Dendritic cell treated with granulocyte-macrophage colony-stimulating factor and Interleukin-4, amounts not matched to agents 40 ng/mL and 50 ng/mL, for 4 days (primary cell): Measurements from ENCODE around the gene ALLC.
"Not testable (repeated sequence)": the region's sequence is repeated elsewhere in the genome, so short reads cannot be mapped to it uniquely, and the experiment has no call there.

Experiments used
- H3K27ac Mint-ChIP-seq: one replicate; pipeline ENCODE4 v1.8.0; 2022; ENCODE audit warnings: mild to moderate bottlenecking, mixed read lengths
- H3K27me3 Mint-ChIP-seq: one replicate; pipeline ENCODE4 v1.8.0; 2022; ENCODE audit warnings: mild to moderate bottlenecking, mixed read lengths
- H3K36me3 Mint-ChIP-seq: one replicate; pipeline ENCODE4 v1.8.0; 2022; ENCODE audit warnings: low read depth, mixed read lengths
- H3K4me1 Mint-ChIP-seq: one replicate; pipeline ENCODE4 v1.8.0; 2022; ENCODE audit warnings: low read depth, mixed read lengths
- H3K4me3 Mint-ChIP-seq: one replicate; pipeline ENCODE4 v1.8.0; 2022; ENCODE audit warnings: mild to moderate bottlenecking, moderate library complexity, mixed read lengths
- H3K9me3 Mint-ChIP-seq: one replicate; pipeline ENCODE4 v1.8.0; 2022; ENCODE audit warnings: mixed read lengths
- intact Hi-C: fragments of 100-400 bp; cut with micrococcal nuclease; formaldehyde crosslinking; loops from one replicate; pipeline ENCODE4 v1.15.0; 2022

The ALLC gene

GRCh38 chr2:3650140-3650920 lies 7.7 kb upstream of the ALLC start:
- peaks cover 42% of the 10 kb centered on the region for H3K27me3 Mint-ChIP-seq
- no peak overlapping the region for H3K27ac Mint-ChIP-seq
- H3K4me3 Mint-ChIP-seq: no peak overlapping the region
- H3K9me3 Mint-ChIP-seq: no peaks in the 10 kb centered on the region
- intact Hi-C loops: loop anchor here (5.0 kb wide), 1 partner anchor 1528 kb away; no protein-coding TSS in a partner anchor
- no peaks in the 10 kb centered on the region for H3K36me3 Mint-ChIP-seq
- peaks cover 17% of the 10 kb centered on the region for H3K4me1 Mint-ChIP-seq

- peak overlapping the region; percentile 71 for H3K4me3 Mint-ChIP-seq
- peaks cover 49% of the 10 kb centered on the region for H3K27me3 Mint-ChIP-seq
- no peaks in the 10 kb centered on the region for H3K36me3 Mint-ChIP-seq
- H3K4me1 Mint-ChIP-seq: peaks cover 17% of the 10 kb centered on the region
- intact Hi-C loops: loop anchor here (1.0 to 5.0 kb wide), 2 partner anchors 228 to 1530 kb away; no protein-coding TSS in a partner anchor
- no peaks in the 10 kb centered on the region for H3K9me3 Mint-ChIP-seq
- H3K27ac Mint-ChIP-seq: peak overlapping the region; percentile 57
Measured at GRCh38 chr2:3651691-3652648, 6.0 kb upstream of the ALLC start.

- Mint-ChIP-seq H3K36me3 (no peaks in the 10 kb centered on the region), H3K4me3 (no peak overlapping the region), H3K4me1 (peaks cover 17% of the 10 kb centered on the region), H3K27me3 (peaks cover 50% of the 10 kb centered on the region), H3K27ac (no peak overlapping the region), H3K9me3 (no peaks in the 10 kb centered on the region)
- intact Hi-C loops: loop anchor here (5.0 kb wide), 1 partner anchor 1531 kb away; no protein-coding TSS in a partner anchor
Measured at GRCh38 chr2:3652896-3653625, 4.9 kb upstream of the ALLC start.

GRCh38 chr2:3654011-3654410 lies 4.0 kb upstream of the ALLC start:
- intact Hi-C loops: loop anchor here (5.0 kb wide), 1 partner anchor 1532 kb away; no protein-coding TSS in a partner anchor
- H3K36me3 Mint-ChIP-seq: no peaks in the 10 kb centered on the region
- peaks cover 50% of the 10 kb centered on the region for H3K27me3 Mint-ChIP-seq
- H3K27ac Mint-ChIP-seq: no peak overlapping the region
- H3K9me3 Mint-ChIP-seq: no peaks in the 10 kb centered on the region
- H3K4me1 Mint-ChIP-seq: peaks cover 17% of the 10 kb centered on the region
- H3K4me3 Mint-ChIP-seq: no peak overlapping the region

GRCh38 chr2:3654531-3655225 lies 3.3 kb upstream of the ALLC start:
- Mint-ChIP-seq H3K9me3 (no peaks in the 10 kb centered on the region), H3K36me3 (no peaks in the 10 kb centered on the region), H3K27me3 (peaks cover 49% of the 10 kb centered on the region), H3K4me1 (peaks cover 17% of the 10 kb centered on the region), H3K4me3 (no peak overlapping the region), H3K27ac (no peak overlapping the region)
- intact Hi-C loops: loop anchor here (5.0 kb wide), 1 partner anchor 1532 kb away; no protein-coding TSS in a partner anchor

- Mint-ChIP-seq H3K4me3 (no peak overlapping the region), H3K27ac (no peak overlapping the region), H3K9me3 (no peaks in the 10 kb centered on the region), H3K4me1 (peaks cover 11% of the 10 kb centered on the region), H3K27me3 (peaks cover 38% of the 10 kb centered on the region), H3K36me3 (no peaks in the 10 kb centered on the region)
- intact Hi-C loops: no loop called here
Measured at GRCh38 chr2:3655871-3656761, 1.9 kb upstream of the ALLC start.

GRCh38 chr2:3656762-3657721 lies 958 bp upstream of the ALLC start:
- Mint-ChIP-seq H3K27me3 (peaks cover 30% of the 10 kb centered on the region), H3K4me1 (peaks cover 2% of the 10 kb centered on the region), H3K36me3 (no peaks in the 10 kb centered on the region), H3K27ac (no peak overlapping the region), H3K4me3 (no peak overlapping the region), H3K9me3 (no peaks in the 10 kb centered on the region)
- intact Hi-C loops: no loop called here

GRCh38 chr2:3659447-3660432 lies 1.7 kb downstream of the ALLC start:
- no peak overlapping the region for H3K27ac Mint-ChIP-seq
- no peaks in the 10 kb centered on the region for H3K4me1 Mint-ChIP-seq
- H3K36me3 Mint-ChIP-seq: no peaks in the 10 kb centered on the region
- intact Hi-C loops: no loop called here
- H3K27me3 Mint-ChIP-seq: peaks cover 12% of the 10 kb centered on the region
- no peaks in the 10 kb centered on the region for H3K9me3 Mint-ChIP-seq
- no peak overlapping the region for H3K4me3 Mint-ChIP-seq

- H3K9me3 Mint-ChIP-seq, H3K27me3 Mint-ChIP-seq, H3K27ac Mint-ChIP-seq, intact Hi-C loops, H3K4me1 Mint-ChIP-seq, H3K4me3 Mint-ChIP-seq, H3K36me3 Mint-ChIP-seq: not testable (repeated sequence)
Measured at GRCh38 chr2:3660640-3661039, 2.6 kb downstream of the ALLC start.

GRCh38 chr2:3661149-3661660 lies 3.2 kb downstream of the ALLC start:
- intact Hi-C loops: no loop called here
- H3K36me3 Mint-ChIP-seq: no peaks in the 10 kb centered on the region
- no peaks in the 10 kb centered on the region for H3K4me1 Mint-ChIP-seq
- H3K27me3 Mint-ChIP-seq: peaks cover 5% of the 10 kb centered on the region
- H3K9me3 Mint-ChIP-seq: no peaks in the 10 kb centered on the region
- H3K4me3 Mint-ChIP-seq: no peak overlapping the region
- H3K27ac Mint-ChIP-seq: no peak overlapping the region

- H3K4me1 Mint-ChIP-seq: no peaks in the 10 kb centered on the region
- no peak overlapping the region for H3K27ac Mint-ChIP-seq
- no peaks in the 10 kb centered on the region for H3K9me3 Mint-ChIP-seq
- no peak overlapping the region for H3K4me3 Mint-ChIP-seq
- no peaks in the 10 kb centered on the region for H3K36me3 Mint-ChIP-seq
- intact Hi-C loops: no loop called here
- peaks cover 1% of the 10 kb centered on the region for H3K27me3 Mint-ChIP-seq
Measured at GRCh38 chr2:3662239-3662638, 4.2 kb downstream of the ALLC start.
